HG03159 (cell line): ENCODE measurements around the gene SERTM1.

Experiments used
- ATAC-seq: cut with Tn5 transposase; IDR thresholded peaks from one replicate; pipeline ENCODE4 v1.9.1; 2021; ENCODE audit warnings: mild to moderate bottlenecking, moderate library complexity; ENCODE audit not compliant: unreplicated experiment

The SERTM1 gene

GRCh38 chr13:36673838-36674326 is at the start of gene SERTM1:
SERTM1 (plus strand) TSS chr13:36674020; CDS start chr13:36695079, 21,059 bp downstream.
- no peak for ATAC-seq

- ATAC-seq, result no peak
These were observed 45.3 kb upstream of the SERTM1 start for GRCh38 chr13:36628377-36629056.

- ATAC-seq, result no peak
These were observed 44.8 kb upstream of the SERTM1 start for GRCh38 chr13:36629057-36629385.

DNA sequence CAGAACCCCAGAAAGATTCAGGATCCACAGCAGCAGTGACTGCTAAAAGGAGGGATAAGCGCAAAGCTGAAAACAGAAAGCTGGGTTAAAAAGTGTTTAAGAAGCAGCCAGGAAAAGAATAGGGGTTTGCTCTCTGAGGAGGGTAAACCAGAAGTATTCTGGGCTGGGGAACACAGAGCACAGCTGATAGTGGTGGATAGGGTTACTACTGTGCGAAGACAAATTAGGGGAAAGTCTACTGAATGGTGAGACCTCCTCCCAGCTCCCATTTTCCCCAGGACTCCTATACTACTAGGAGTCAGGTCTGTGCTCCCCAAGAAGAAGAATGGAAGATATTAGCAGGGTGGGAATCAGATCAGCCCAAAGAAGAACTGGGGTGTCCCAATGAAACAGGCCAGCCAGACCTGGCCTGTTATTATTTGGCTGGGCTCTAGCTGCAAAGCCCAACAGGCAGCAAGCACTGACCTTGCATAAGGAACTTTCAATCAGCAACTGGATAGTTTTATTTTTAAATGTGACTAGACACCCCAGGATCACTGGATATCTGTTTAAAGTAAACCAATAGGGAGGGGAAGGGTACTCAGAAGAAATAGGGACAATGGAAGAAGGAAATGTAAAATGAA is 43.5 kb upstream of the SERTM1 start:
- no peak for ATAC-seq

GRCh38 chr13:36639610-36640009 is 34.2 kb upstream of the SERTM1 start:
- no peak for ATAC-seq

GRCh38 chr13:36650611-36651010 is 23.2 kb upstream of the SERTM1 start:
- ATAC-seq, result no peak

GRCh38 chr13:36665630-36666029 is 8.2 kb upstream of the SERTM1 start:
- no peak for ATAC-seq

- no peak for ATAC-seq
These were observed 7.2 kb upstream of the SERTM1 start for GRCh38 chr13:36666477-36667229.

- no peak for ATAC-seq
These were observed 5.5 kb upstream of the SERTM1 start for GRCh38 chr13:36668316-36668715.

- ATAC-seq, result no peak
These were observed 468 bp upstream of the SERTM1 start for GRCh38 chr13:36673352-36673751.

- ATAC-seq, result no peak
These were observed 755 bp downstream of the SERTM1 start for GRCh38 chr13:36674337-36675212.

DNA sequence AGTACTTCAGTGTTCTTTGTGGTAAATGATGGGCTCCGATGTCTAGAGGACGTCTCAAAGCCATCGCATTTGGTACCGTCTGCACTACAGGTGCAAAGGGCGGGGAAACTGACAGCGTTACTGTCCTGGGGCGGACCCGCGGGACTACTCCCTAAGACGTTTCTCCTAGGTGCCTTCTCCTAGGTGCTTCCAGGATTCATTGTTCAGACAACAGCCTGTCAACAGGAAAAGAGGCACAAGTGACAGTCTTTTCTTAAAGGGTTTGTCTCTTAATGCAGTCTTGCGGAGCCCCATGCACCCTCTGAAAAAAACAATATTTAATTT is 1.4 kb downstream of the SERTM1 start:
- no peak for ATAC-seq

DNA sequence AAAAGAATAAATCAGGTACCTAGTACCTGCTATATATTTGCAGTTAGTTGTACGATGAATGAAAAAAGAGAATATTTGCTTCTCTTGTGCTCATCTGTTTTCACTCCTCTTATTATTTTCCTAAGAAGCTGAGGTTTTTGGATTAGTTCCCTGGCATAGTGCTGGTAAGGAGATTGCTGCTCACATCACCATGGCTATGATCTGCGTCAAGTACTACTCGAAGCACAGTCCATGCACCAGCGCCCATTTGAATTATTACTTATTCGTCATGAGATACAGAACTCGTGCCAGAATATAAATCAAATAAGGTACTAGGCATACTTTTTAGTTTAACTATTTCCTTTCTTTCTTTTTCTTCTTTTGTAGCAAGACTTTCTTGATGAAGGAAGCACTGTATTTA is 7.1 kb downstream of the SERTM1 start:
- no peak for ATAC-seq

GRCh38 chr13:36681894-36682624 is 8.2 kb downstream of the SERTM1 start:
- ATAC-seq, result no peak

- no peak for ATAC-seq
These were observed 9.9 kb downstream of the SERTM1 start for GRCh38 chr13:36683701-36684100.

DNA sequence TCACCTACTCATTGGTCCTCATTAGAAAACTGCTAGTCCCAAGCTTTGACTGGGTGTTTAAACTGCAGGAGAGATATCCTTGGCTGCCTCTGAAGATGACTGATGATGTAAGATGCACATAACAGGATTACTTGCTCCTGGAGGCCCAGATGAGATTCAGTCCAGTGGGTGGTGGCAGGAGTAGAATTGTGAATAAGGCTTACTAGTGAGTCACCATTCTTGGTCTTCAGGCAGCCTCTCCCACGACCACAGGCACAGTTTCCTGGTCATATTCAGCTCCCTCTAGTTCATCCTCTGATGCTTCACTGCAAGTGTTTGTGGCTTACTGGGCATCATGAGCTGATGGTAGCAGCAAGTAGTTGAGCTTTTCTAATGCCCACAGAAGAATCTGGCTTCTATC is 12.1 kb downstream of the SERTM1 start:
- no peak for ATAC-seq

GRCh38 chr13:36696410-36697010 is 22.7 kb downstream of the SERTM1 start:
- no peak for ATAC-seq

DNA sequence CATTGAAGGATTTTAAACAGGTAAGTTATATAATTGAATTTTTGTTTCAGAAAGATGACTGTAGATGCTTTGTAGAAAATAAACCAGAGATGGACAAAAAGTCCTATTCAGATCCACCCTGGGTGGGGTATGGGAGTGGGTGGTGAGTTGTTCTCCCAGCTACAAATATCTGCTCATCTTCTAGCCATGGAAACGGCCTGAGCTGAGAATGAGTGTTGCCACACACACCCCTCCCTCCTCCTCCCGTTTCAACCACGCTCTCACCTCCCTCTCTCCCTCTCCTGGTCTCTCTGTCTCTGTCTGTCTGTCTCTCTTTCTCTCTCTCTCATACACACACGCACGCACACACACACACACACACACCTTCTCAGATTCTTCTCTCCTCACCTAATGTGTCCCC is 26.4 kb downstream of the SERTM1 start:
- ATAC-seq, result no peak

DNA sequence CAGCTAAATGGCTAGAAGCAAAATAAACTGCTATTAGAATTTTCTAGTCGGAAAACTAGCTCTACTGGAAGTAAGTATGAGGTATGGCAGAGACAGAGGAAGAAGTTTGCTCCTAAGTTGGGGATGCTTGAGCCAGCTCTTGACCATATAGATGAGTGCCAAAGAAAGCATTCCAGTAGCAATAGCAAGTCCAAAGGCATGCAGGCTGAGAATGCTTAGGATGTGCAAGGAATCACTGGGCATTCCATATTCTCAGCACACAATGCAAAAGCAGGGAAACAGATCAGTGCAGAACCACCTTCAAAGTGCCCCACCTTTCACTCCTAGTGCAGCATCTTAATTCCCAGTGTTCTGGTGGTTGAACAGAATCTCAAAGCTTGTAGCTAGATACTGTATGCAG is 32.9 kb downstream of the SERTM1 start:
- no peak for ATAC-seq
